Prostate gland (tissue), 2 donors: ENCODE measurements around the gene ATP5F1D.

ENCODE experiments used
- CTCF ChIP-seq, 4 experiments: fragments of 200-600 bp in 2 of 4; fragments of 450-650 bp in 2 of 4; sonication (generic) in 2 of 4; IDR thresholded peaks; 1 replicate in 3 of 4; 2 replicates in 1 of 4; pipeline ENCODE4 v1.5.1; 2016 to 2019; ENCODE audit warnings: antibody characterized with exemption in 4 of 4, mild to moderate bottlenecking in 2 of 4, moderate library complexity in 2 of 4
- POLR2A ChIP-seq: fragments of 450-650 bp; IDR thresholded peaks from one replicate; pipeline ENCODE4 v1.6.1; 2016; ENCODE audit warnings: antibody characterized with exemption, mild to moderate bottlenecking
- POLR2AphosphoS5 ChIP-seq: sonication (generic); formaldehyde crosslinking; IDR thresholded peaks from one replicate; pipeline ENCODE4 v1.6.1; 2017; ENCODE audit warnings: antibody characterized with exemption

GRCh38 chr19:1218751-1219567 is 22.6 kb upstream of the ATP5F1D start:
- TF ChIP-seq POLR2AphosphoS5 = no peak
- TF ChIP-seq CTCF (IDR thresholded peaks at IDR 0.05) = no peak
- TF ChIP-seq POLR2A = no peak
